Measurements from ENCODE around the gene RASGEF1B.
A peak's percentile ranks its signal among the peaks of the same experiment; 100 is the strongest.
"Not testable (repeated sequence)": the region's sequence is repeated elsewhere in the genome, so short reads cannot be mapped to it uniquely, and the experiment has no call there.

RASGEF1B gene

DNA sequence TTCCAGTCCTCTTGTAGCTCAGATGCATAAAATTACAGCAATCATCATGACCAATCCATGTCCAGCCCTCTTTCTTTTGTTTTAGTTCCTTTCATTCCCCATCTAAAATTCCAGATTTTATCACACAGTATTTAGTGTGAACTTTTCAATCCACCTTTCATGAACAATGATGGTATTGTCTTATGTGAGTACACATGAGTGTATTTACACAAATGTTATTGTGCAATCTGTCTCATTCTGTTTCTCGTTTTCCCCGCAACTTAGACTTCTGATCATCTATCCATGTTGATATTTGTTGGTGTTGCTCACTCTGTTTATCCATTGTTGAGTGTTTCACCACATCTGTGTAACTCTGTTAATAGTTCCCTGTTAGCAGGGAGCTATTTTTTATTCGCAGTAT, 9.4 kb upstream of the RASGEF1B start:
- Histone ChIP-seq H3K4me3 (ENCODE audit: severe bottlenecking) (no peak overlapping the region), H3K27ac (ENCODE audit: poor library complexity, severe bottlenecking) (no peak overlapping the region), H3K4me1 (ENCODE audit: insufficient read depth, poor library complexity, severe bottlenecking) (no peaks in the 10 kb centered on the region), H3K27me3 (ENCODE audit: insufficient read depth, poor library complexity, severe bottlenecking) (peaks cover 7% of the 10 kb centered on the region), H3K36me3 (ENCODE audit: low read depth) (no peaks in the 10 kb centered on the region), H3K9me3 (ENCODE audit: severe bottlenecking) (no peaks in the 10 kb centered on the region)
- TF ChIP-seq, protein P1, sequence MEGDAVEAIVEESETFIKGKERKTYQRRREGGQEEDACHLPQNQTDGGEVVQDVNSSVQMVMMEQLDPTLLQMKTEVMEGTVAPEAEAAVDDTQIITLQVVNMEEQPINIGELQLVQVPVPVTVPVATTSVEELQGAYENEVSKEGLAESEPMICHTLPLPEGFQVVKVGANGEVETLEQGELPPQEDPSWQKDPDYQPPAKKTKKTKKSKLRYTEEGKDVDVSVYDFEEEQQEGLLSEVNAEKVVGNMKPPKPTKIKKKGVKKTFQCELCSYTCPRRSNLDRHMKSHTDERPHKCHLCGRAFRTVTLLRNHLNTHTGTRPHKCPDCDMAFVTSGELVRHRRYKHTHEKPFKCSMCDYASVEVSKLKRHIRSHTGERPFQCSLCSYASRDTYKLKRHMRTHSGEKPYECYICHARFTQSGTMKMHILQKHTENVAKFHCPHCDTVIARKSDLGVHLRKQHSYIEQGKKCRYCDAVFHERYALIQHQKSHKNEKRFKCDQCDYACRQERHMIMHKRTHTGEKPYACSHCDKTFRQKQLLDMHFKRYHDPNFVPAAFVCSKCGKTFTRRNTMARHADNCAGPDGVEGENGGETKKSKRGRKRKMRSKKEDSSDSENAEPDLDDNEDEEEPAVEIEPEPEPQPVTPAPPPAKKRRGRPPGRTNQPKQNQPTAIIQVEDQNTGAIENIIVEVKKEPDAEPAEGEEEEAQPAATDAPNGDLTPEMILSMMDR (IDR thresholded peaks at IDR 0.05; ENCODE audit: poor library complexity, severe bottlenecking): no peak
- ATAC-seq (ENCODE audit: low read depth): no peak
- DNase-seq (ENCODE audit: low spot score): no peak

DNA sequence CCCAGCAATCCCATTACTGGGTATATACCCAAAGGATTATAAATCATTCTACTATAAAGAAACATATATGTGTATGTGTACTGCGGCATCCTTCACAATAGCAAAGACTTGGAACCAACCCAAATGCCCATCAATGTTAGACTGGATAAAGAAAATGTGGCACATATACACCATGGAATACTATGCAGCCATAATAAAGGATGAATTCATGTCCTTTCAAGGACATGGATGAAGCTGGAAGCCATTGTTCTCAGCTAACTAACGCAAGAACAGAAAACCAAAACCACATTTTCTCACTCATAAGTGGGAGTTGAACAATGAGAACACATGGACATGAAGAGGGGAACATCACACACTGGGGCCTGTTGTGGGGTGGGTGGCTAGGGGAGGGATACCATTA, 7.9 kb upstream of the RASGEF1B start:
- ATAC-seq (ENCODE audit: low read depth); DNase-seq (ENCODE audit: low spot score); H3K9me3 ChIP-seq (ENCODE audit: severe bottlenecking); H3K4me3 ChIP-seq (ENCODE audit: severe bottlenecking); H3K27ac ChIP-seq (ENCODE audit: poor library complexity, severe bottlenecking); H3K36me3 ChIP-seq (ENCODE audit: low read depth); H3K27me3 ChIP-seq (ENCODE audit: insufficient read depth, poor library complexity, severe bottlenecking); H3K4me1 ChIP-seq (ENCODE audit: insufficient read depth, poor library complexity, severe bottlenecking): not testable (repeated sequence)

DNA sequence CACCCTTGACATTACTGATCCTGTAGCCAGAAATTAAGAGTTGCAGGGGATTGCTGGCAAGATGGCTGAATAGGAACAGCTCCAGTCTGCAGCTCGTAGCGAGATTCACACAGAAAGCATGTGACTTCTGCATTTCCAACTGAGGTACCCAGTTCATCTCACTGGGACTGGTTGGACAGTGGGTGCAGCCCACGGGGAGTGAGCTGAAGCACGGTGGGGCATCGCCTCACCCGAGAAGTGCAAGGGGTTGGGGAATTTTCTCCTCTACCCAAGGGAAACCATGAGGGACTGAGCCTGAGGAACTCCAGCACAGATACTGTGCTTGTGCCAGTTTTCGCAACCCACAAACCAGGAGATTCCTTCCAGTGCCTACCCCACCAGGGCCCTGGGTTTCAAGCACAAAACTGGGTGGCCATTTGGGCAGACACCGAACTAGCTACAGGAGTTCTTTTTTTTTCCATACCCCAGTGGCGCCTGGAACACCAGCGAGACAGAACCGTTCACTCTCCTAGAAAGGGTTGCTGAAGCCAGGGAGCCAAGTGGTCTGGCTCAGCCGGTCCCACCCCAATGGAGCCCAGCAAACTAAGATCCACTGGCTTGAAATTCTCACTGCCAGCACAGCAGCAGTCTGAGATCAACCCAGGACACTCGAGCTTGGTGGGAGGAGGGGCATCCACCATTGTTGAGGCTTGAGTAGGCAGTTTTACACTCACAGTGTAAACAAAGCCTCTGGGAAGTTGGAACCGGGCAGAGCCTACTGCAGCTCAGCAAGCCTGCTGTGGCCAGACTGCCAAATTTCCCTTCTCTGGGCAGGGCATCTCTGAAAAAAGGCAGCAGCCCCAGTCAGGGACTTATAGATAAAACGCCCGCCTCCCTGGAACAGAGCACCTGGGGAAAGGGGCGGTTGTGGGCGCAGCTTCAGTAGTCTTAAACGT, 1.9 kb upstream of the RASGEF1B start:
- H3K27ac ChIP-seq (ENCODE audit: poor library complexity, severe bottlenecking); H3K9me3 ChIP-seq (ENCODE audit: severe bottlenecking); H3K4me3 ChIP-seq (ENCODE audit: severe bottlenecking); H3K36me3 ChIP-seq (ENCODE audit: low read depth); DNase-seq (ENCODE audit: low spot score); H3K4me1 ChIP-seq (ENCODE audit: insufficient read depth, poor library complexity, severe bottlenecking): not testable (repeated sequence)
- peak; percentile 18; the same call in 1 of the 3 replicates for ATAC-seq (ENCODE audit: low read depth)
- H3K27me3 ChIP-seq (ENCODE audit: insufficient read depth, poor library complexity, severe bottlenecking): peaks cover 25% of the 10 kb centered on the region

DNA sequence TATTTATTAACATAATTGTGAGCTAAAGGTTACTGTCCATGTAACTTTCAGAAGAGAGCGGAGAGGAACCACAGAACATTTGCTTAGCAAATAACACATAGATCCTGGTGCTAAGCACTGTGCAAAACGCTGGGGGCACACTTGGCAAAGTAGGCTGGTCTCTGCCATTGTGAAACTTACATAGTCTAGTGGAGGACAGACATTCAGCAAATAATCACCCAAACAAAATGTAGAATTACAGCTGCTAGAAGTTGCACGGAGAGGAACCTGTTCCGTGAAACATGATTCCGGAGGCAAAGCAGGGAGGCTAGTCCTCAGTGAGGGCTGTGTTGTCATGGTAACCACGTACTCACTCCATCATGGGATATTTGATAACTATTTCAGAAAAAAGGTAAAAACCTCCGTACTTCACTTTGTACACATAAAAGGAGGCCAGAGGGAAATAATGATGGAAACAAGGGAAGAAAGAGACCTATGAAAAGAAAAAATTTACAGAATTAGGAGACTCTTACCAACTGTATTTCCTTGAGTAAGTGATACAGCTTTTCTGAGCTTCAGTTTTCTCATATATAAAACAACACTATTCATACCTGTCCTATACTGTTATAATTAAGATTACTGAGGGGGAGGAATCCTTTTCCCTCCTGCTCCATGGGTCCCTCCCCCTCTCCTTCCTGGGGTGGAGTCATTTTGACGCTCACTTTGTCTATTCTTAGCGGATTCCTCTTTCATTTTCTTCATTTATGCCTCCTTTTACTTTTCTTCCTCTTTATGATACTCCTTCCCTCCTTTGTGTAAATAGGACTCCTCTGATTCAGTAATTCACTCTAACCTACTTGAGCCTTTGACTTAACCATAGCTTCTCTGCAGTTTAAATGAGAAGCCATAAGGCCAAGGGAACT, 825 bp upstream of the RASGEF1B start:
- no peaks in the 10 kb centered on the region for H3K36me3 ChIP-seq (ENCODE audit: low read depth)
- no peak overlapping the region for H3K27ac ChIP-seq (ENCODE audit: poor library complexity, severe bottlenecking)
- DNase-seq (ENCODE audit: low spot score) (no peak), ATAC-seq (ENCODE audit: low read depth) (peak; percentile 28)
- H3K9me3 ChIP-seq (ENCODE audit: severe bottlenecking): no peaks in the 10 kb centered on the region
- peaks cover 31% of the 10 kb centered on the region for H3K27me3 ChIP-seq (ENCODE audit: insufficient read depth, poor library complexity, severe bottlenecking)
- H3K4me1 ChIP-seq (ENCODE audit: insufficient read depth, poor library complexity, severe bottlenecking): no peaks in the 10 kb centered on the region
- TF ChIP-seq, protein P1 (IDR thresholded peaks at IDR 0.05; ENCODE audit: poor library complexity, severe bottlenecking): no peak
- H3K4me3 ChIP-seq (ENCODE audit: severe bottlenecking): peak overlapping the region; percentile 38

DNA sequence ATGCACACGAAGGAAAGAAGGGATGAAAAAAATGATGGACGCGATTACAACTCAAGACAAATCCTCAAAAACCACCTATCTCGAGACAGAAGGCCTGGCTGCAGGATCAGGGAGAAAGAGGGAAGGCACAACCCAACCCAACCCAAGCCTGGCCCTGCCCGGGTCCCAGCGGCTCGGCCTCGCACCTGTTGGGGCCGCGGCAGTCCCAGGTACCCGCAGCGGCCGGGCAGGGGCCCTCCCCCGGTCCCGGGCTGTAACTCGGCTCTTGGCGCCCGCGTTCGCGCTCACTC, 464 bp downstream of the RASGEF1B start:
- H3K27ac ChIP-seq (ENCODE audit: poor library complexity, severe bottlenecking): no peak overlapping the region
- H3K36me3 ChIP-seq (ENCODE audit: low read depth): no peaks in the 10 kb centered on the region
- peaks cover 31% of the 10 kb centered on the region for H3K27me3 ChIP-seq (ENCODE audit: insufficient read depth, poor library complexity, severe bottlenecking)
- H3K4me1 ChIP-seq (ENCODE audit: insufficient read depth, poor library complexity, severe bottlenecking): no peaks in the 10 kb centered on the region
- peak overlapping the region; percentile 38 for H3K4me3 ChIP-seq (ENCODE audit: severe bottlenecking)
- TF ChIP-seq, protein P1 (IDR thresholded peaks at IDR 0.05; ENCODE audit: poor library complexity, severe bottlenecking): no peak
- DNase-seq (ENCODE audit: low spot score) (no peak), ATAC-seq (ENCODE audit: low read depth) (peak; percentile 24)
- no peaks in the 10 kb centered on the region for H3K9me3 ChIP-seq (ENCODE audit: severe bottlenecking)

Measured in RWPE2 (cell line).